Breast epithelium (tissue), 4 donors: Measurements from ENCODE around the gene SRSF4. TPM values are rescaled to one million over a fixed set of nuclear protein-coding genes. Genes with fewer than 3 reads are reported as not detected.

Experiments
- DNase-seq, 2 donors: peaks; one replicate each; pipeline ENCODE4 v3.0.0-alpha.2; 2019; ENCODE audit warnings: low spot score in 2 of 2
- H3K27ac ChIP-seq, 2 donors: fragments of 200-600 bp; sonication (generic) in 1 of 2; one replicate each; pipeline ENCODE4 v1.5.1; 2016 to 2019; ENCODE audit warnings: mild to moderate bottlenecking in 1 of 2
- H3K27me3 ChIP-seq, 2 donors: fragments of 200-600 bp; sonication (generic) in 1 of 2; one replicate each; pipeline versions ENCODE4 v1.5.1 to v1.6.0; 2017 to 2019; ENCODE audit warnings: control low read depth in 1 of 2, mild to moderate bottlenecking in 1 of 2
- H3K36me3 ChIP-seq: fragments of 200-600 bp; one replicate; pipeline ENCODE4 v1.5.1; 2019
- H3K4me1 ChIP-seq, 2 donors: fragments of 200-600 bp; sonication (generic); one replicate each; pipeline ENCODE4 v1.5.1; 2016 to 2019; ENCODE audit warnings: control low read depth in 1 of 2
- H3K4me3 ChIP-seq, 3 donors: fragments of 200-600 bp; sonication (generic); 1 replicate in 2 of 3; 2 replicates in 1 of 3; pipeline ENCODE4 v1.5.1; 2016 to 2019; ENCODE audit warnings: mild to moderate bottlenecking in 3 of 3, moderate library complexity in 2 of 3
- H3K9me3 ChIP-seq, 2 donors: fragments of 200-600 bp; sonication (generic) in 1 of 2; one replicate each; pipeline ENCODE4 v1.5.1; 2016 to 2019; ENCODE audit warnings: control low read depth in 1 of 2
- CTCF ChIP-seq, 3 donors: fragments of 450-650 bp; IDR thresholded peaks; one replicate each; pipeline ENCODE4 v1.5.1; 2016 to 2017; ENCODE audit warnings: antibody characterized with exemption in 3 of 3, mild to moderate bottlenecking in 3 of 3, moderate library complexity in 3 of 3
- POLR2A ChIP-seq: fragments of 450-650 bp; IDR thresholded peaks from one replicate; pipeline ENCODE4 v1.6.1; 2016; ENCODE audit warnings: antibody characterized with exemption, mild to moderate bottlenecking, moderate library complexity
- POLR2AphosphoS5 ChIP-seq, 3 donors: sonication (generic); formaldehyde crosslinking; IDR thresholded peaks; one replicate each; pipeline ENCODE4 v1.6.1; 2017; ENCODE audit warnings: antibody characterized with exemption in 3 of 3
- intact Hi-C: fragments of 100-400 bp; cut with DNase I; formaldehyde crosslinking; loops from one replicate; pipeline ENCODE4 v1.15.1; 2023; ENCODE audit warnings: low total_unique reads
- total RNA-seq, 3 donors: library from RNA; depleted of rRNA; stranded (reverse); fragments of >200 nt; gene quantifications; one replicate each; pipeline ENCODE4 v1.1.0, GENCODE V29; 2016

SRSF4 gene
- total RNA-seq, 3 donors from 2014 or later = 79.7 to 86.2 (median 85.2) TPM

DNA sequence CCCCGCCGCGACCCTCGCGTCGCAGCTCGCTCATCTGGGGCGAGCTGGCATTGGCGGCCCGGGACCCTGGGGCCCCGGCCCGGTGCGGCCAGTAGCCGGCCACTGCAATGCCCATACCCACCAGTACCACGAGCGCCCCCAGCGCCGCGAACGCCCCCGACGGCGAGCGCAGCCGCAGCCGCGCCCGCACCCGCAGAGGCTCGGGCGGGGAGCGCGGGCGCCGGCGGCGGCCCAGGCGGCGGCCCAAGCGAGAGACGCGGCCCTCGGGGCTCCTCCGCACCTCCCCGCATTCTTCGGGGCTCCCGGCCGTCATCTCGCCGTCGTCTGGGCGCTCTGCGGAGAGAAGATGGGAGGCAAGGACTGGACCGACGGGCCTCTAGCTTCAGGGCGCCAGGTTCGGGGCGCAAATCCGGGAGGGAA, 60.2 kb downstream of the SRSF4 start:
- Histone ChIP-seq H3K9me3 (no peaks in the 10 kb centered on the region), H3K4me3 (peak overlapping the region; percentile 61 to 79 (median 68)), H3K27ac (peak overlapping the region; percentile 93 to 94), H3K4me1 (peaks cover 0 to 6% of the 10 kb centered on the region in 2 donors), H3K27me3 (peaks cover 0 to 13% of the 10 kb centered on the region in 2 donors), H3K36me3 (no peaks in the 10 kb centered on the region)
- TF ChIP-seq POLR2AphosphoS5 (IDR thresholded peaks at IDR 0.05) (no peak), CTCF (IDR thresholded peaks at IDR 0.05) (peak in 1 of 3 donors; percentile 16)
- intact Hi-C loops = no loop called here
- no peak for DNase-seq

DNA sequence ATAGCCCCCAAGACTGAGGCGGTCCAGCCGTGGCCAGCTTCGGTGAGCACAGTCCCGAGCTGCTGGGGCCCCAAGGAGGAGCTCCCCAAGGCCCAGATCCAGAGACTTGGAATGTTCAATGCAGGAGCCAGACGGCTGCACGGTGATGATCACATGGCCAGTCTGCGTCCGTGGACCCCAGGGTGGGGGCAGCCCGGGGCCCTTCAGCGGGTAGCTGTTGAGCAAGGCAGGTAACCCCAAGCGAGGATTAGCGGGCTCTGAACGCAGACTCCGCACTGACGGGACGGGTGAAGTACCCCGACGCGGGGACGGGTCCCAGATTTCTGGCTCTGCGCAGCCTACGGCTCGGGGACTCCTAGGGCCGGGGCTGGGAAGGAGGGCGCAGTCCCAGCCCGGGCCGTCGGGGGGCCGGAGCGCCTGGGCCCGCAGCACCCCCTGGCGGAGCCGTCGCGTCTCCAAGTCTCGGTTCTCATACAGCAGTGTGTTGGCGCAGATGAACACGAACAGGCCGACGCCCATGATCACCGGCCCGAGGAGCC, 60.7 kb downstream of the SRSF4 start:
- Histone ChIP-seq H3K36me3 (no peaks in the 10 kb centered on the region), H3K9me3 (no peaks in the 10 kb centered on the region), H3K4me1 (peaks cover 0 to 6% of the 10 kb centered on the region in 2 donors), H3K27me3 (peaks cover 0 to 13% of the 10 kb centered on the region in 2 donors), H3K4me3 (peak overlapping the region; percentile 61 to 79 (median 68)), H3K27ac (peak overlapping the region in 1 of 2 donors; percentile 94)
- intact Hi-C loops = no loop called here
- DNase-seq = no peak
- TF ChIP-seq CTCF (IDR thresholded peaks at IDR 0.05) (peak in 1 of 3 donors; percentile 37), POLR2AphosphoS5 (IDR thresholded peaks at IDR 0.05) (no peak), POLR2A (no peak)

DNA sequence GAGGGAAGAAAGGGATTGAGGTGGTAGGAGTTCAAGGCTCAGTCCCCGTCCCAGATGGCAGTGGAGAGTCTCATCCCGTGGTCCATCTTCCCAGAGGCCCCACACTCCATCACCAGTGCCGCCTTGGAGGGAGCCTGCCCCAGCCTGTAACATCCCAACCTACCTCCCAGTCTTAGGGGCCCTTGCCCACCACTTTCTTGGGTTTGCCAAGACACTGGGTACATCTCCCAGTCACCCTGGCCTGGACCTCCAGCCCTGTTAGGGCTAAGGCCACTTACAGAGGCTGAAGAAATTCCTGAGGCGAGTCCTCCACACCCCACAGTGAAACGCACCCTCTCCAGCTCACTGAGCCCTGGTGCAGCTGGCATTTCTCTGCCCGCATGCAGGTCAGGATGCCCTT, 61.3 kb downstream of the SRSF4 start:
- Histone ChIP-seq H3K27ac (peak overlapping the region in 1 of 2 donors; percentile 38), H3K36me3 (no peaks in the 10 kb centered on the region), H3K4me1 (peaks cover 0 to 6% of the 10 kb centered on the region in 2 donors), H3K9me3 (no peaks in the 10 kb centered on the region), H3K4me3 (no peak overlapping the region), H3K27me3 (peaks cover 0 to 13% of the 10 kb centered on the region in 2 donors)
- intact Hi-C loops = no loop called here
- TF ChIP-seq POLR2A = no peak
- no peak for TF ChIP-seq POLR2AphosphoS5 (IDR thresholded peaks at IDR 0.05)
- no peak for TF ChIP-seq CTCF (IDR thresholded peaks at IDR 0.05)
- no peak for DNase-seq

DNA sequence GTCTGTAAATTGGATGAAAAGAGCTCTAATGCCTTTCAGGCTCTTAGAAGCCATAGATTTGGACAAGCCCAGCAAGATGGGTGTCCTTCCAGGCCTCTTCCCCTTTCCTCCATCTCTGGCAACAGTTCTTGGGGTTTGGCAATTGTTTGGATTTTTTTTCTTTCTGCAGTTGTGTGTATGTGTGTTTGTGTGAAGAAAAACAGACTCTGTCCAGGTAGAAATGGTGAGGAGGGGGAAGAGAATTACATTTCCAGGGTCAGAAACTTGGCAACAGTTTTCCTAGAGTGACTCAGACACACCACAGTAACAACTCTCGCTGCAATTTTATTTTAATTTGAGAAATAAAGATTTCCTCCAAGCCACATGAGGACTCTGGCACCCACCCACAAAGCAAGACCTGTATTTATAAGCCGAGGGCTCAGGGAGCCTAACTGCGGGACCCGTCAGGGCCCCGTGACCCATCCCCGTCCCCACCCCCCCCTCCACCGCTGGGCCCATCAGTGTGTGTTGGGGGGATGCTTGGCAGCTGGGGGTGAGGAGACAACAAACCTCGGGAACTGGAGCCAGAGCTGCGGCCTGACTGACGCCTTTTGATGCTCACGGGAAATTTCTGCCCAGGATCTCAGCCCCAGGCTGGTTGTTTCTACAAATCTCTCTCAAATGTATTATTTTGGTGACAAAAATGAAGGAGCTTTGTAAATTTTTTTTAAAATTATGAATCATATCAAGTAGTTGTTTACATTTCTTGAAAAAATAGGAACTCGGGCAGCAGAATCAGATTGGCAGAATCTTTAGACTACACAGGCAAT, 62.4 kb downstream of the SRSF4 start:
- TF ChIP-seq CTCF (IDR thresholded peaks at IDR 0.05) (no peak), POLR2A (no peak), POLR2AphosphoS5 (IDR thresholded peaks at IDR 0.05) (no peak)
- DNase-seq = no peak
- H3K36me3 ChIP-seq = no peaks in the 10 kb centered on the region
- H3K4me1 ChIP-seq = peaks cover 0 to 6% of the 10 kb centered on the region in 2 donors
- H3K4me3 ChIP-seq = no peak overlapping the region
- H3K27ac ChIP-seq = peak overlapping the region; percentile 14 to 48
- H3K27me3 ChIP-seq = peaks cover 0 to 13% of the 10 kb centered on the region in 2 donors
- no peaks in the 10 kb centered on the region for H3K9me3 ChIP-seq
- intact Hi-C loops = no loop called here

DNA sequence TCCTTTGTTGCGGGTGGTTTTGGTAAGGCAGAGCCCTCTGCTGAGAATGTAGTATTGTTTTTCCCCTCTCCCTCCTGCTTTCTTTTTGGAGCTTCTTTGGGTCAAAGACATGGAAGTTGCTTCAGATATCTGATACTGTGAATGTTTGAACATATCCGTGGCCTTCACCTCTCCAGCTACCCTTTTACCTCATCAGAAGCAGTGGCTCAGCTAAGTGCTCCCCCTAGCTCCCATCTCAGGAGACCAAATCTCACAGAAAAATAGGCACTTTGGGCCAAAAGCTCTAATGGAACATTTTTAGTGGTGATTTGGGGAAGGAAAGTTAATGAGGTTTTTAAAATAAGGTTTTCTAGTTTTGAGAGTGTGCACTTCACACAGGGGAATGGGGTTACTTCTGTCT, 64.3 kb downstream of the SRSF4 start:
- no peak overlapping the region for H3K27ac ChIP-seq
- no peak for DNase-seq
- intact Hi-C loops = no loop called here

More for the DNA sequence above, 64.3 kb downstream of the SRSF4 start:
- H3K4me1 ChIP-seq = peaks cover 0 to 5% of the 10 kb centered on the region in 2 donors
- H3K27me3 ChIP-seq = peaks cover 0 to 8% of the 10 kb centered on the region in 2 donors
- TF ChIP-seq POLR2AphosphoS5 (IDR thresholded peaks at IDR 0.05) = no peak
- no peak for TF ChIP-seq CTCF (IDR thresholded peaks at IDR 0.05)
- no peak for TF ChIP-seq POLR2A
- H3K36me3 ChIP-seq = no peaks in the 10 kb centered on the region
- no peak overlapping the region for H3K4me3 ChIP-seq
- H3K9me3 ChIP-seq = no peaks in the 10 kb centered on the region
